HepG2 (cell line): ENCODE results near the gene SRP68. TPM values are rescaled to one million over a fixed set of nuclear protein-coding genes. Genes with fewer than 3 reads are reported as not detected.
A peak's percentile ranks its signal among the peaks of the same experiment; 100 is the strongest.

Experiments used
- AGO2 ChIP-seq: fragments of 200-400 bp; formaldehyde crosslinking; optimal IDR thresholded peaks from 2 replicates; pipeline ENCODE3; 2017; ENCODE audit warnings: mild to moderate bottlenecking, low read depth, low read length, moderate library complexity
- ARID2 ChIP-seq: sonication (generic); formaldehyde crosslinking; IDR thresholded peaks from 2 replicates; pipeline ENCODE4 v1.8.1; 2022; ENCODE audit warnings: mild to moderate bottlenecking, missing genetic modification reagents, borderline replicate concordance
- CBFB ChIP-seq: sonication (generic); formaldehyde crosslinking; IDR thresholded peaks from 2 replicates; pipeline ENCODE4 v1.4.0; 2020; ENCODE audit warnings: missing genetic modification reagents
- FOXA1 ChIP-seq, 2 experiments: fragments of 450-650 bp in 1 of 2; sonication (generic) in 1 of 2; formaldehyde crosslinking in 1 of 2; IDR thresholded peaks; 2 replicates each; pipeline versions ENCODE4 v1.4.0 to v1.6.1; 2016 to 2020; ENCODE audit warnings: missing genetic modification reagents in 1 of 2
- HES4 ChIP-seq: sonication (generic); formaldehyde crosslinking; IDR thresholded peaks from 2 replicates; pipeline ENCODE4 v1.9.0; 2021; ENCODE audit warnings: mild to moderate bottlenecking, missing genetic modification reagents, borderline replicate concordance
- HNF1A ChIP-seq, 2 experiments: sonication (generic) in 1 of 2; formaldehyde crosslinking in 1 of 2; IDR thresholded peaks; 2 replicates each; pipeline versions ENCODE4 v1.4.0 to v1.6.1; 2016 to 2020; ENCODE audit warnings: borderline replicate concordance in 1 of 2, low read depth in 1 of 2, mild to moderate bottlenecking in 1 of 2, missing genetic modification reagents in 1 of 2
- MED1 ChIP-seq: sonication (generic); formaldehyde crosslinking; IDR thresholded peaks from 2 replicates; pipeline ENCODE4 v1.4.0; 2020; ENCODE audit warnings: missing genetic modification reagents
- MYC ChIP-seq: sonication (generic); formaldehyde crosslinking; IDR thresholded peaks from 2 replicates; pipeline ENCODE4 v1.9.0; 2021; ENCODE audit warnings: missing genetic modification reagents, borderline replicate concordance
- RFX5 ChIP-seq: IDR thresholded peaks from 2 replicates; pipeline ENCODE4 v1.6.1; 2011; ENCODE audit warnings: low read depth, low read length, improper control_type of control experiment
- RXRA ChIP-seq: sonication (generic); formaldehyde crosslinking; IDR thresholded peaks from 2 replicates; pipeline ENCODE4 v1.5.1; 2020; ENCODE audit warnings: missing genetic modification reagents
- RXRB ChIP-seq: IDR thresholded peaks from 2 replicates; pipeline ENCODE4 v1.6.1; 2016; ENCODE audit warnings: borderline replicate concordance, missing genetic modification reagents, missing compliant biosample characterization
- ZC3H4 ChIP-seq: sonication (generic); formaldehyde crosslinking; IDR thresholded peaks from 2 replicates; pipeline ENCODE4 v1.4.0; 2020; ENCODE audit warnings: missing genetic modification reagents, borderline replicate concordance
- ZNF253 ChIP-seq: sonication (generic); formaldehyde crosslinking; IDR thresholded peaks from 2 replicates; pipeline ENCODE4 v1.8.0; 2022; ENCODE audit warnings: mild to moderate bottlenecking, missing genetic modification reagents, borderline replicate concordance
- ZNF891 ChIP-seq: sonication (generic); formaldehyde crosslinking; IDR thresholded peaks from 2 replicates; pipeline ENCODE4 v1.5.0; 2020; ENCODE audit warnings: mild to moderate bottlenecking, missing genetic modification reagents
- polyA plus RNA-seq, 8 experiments: library from polyadenylated mRNA; depleted of rRNA in 3 of 8; stranded (reverse) in 7 of 8; unstranded in 1 of 8; fragments of >200 nt; fragmentation: Illumina TruSeq in 4 of 8; extraction: Trizol in 4 of 8; gene quantifications; 2 replicates each; pipeline versions ENCODE4 v1.2.1 to v1.2.3, GENCODE V29; 2011 to 2016; ENCODE audit warnings: low read depth in 4 of 8, missing spikeins in 1 of 8, mixed read lengths in 1 of 8; ENCODE audit not compliant: insufficient read depth in 1 of 8
- total RNA-seq, 5 experiments: library from RNA; depleted of rRNA; stranded (reverse); fragments of >200 nt; fragmentation: Illumina TruSeq; extraction: Trizol; gene quantifications; 2 replicates each; pipeline ENCODE4 v1.2.3, GENCODE V29; 2016; ENCODE audit warnings: low read depth in 1 of 5
- TF ChIP-seq, protein P1 (sequence below): sonication (generic); formaldehyde crosslinking; IDR thresholded peaks from 2 replicates; pipeline ENCODE4 v1.5.0; 2020; ENCODE audit warnings: missing genetic modification reagents
- TF ChIP-seq, protein P2 (sequence below): sonication (generic); formaldehyde crosslinking; IDR thresholded peaks from 2 replicates; pipeline ENCODE4 v1.8.1; 2022; ENCODE audit warnings: mild to moderate bottlenecking, missing genetic modification reagents
- TF ChIP-seq, protein P3 (sequence below): sonication (generic); formaldehyde crosslinking; IDR thresholded peaks from 2 replicates; pipeline ENCODE4 v1.5.1; 2020; ENCODE audit warnings: missing genetic modification reagents, mild to moderate bottlenecking, borderline replicate concordance

SRP68 gene
- total and polyA plus RNA-seq, 2 of the 13 experiments (the other 11 are each of a cell fraction or from before 2014, with no cell fraction given) = 39.8 to 74.3 TPM

GRCh38 chr17:76103274-76104139, 31.2 kb upstream of the SRP68 start, which contains the start of gene EXOC7 (continued):
- TF ChIP-seq HNF1A (IDR thresholded peaks at IDR 0.05; ENCODE audit: low read depth) (0 out of 2 replicates have a peak, but pooled peaks have one; percentile 29), HNF1A (CRISPR knock-in tag; IDR thresholded peaks at IDR 0.05; ENCODE audit: borderline replicate concordance) (no peak), FOXA1 (IDR thresholded peaks at IDR 0.05) (no peak), FOXA1 (CRISPR knock-in tag; IDR thresholded peaks at IDR 0.05) (no peak; the same call in 1 of the 2 replicates), ZNF891 (CRISPR knock-in tag) (peak; percentile 68; the same call in 1 of the 2 replicates), ZC3H4 (CRISPR knock-in tag) (no peak), RXRB (CRISPR knock-in tag) (peak; percentile 22; the same call in 1 of the 2 replicates), CBFB (0 out of 2 replicates have a peak, but pooled peaks have one; percentile 0), AGO2 (no peak), HES4 (peak; percentile 34; the same call in 1 of the 2 replicates), MED1 (CRISPR knock-in tag) (no peak; the same call in 1 of the 2 replicates), RFX5 (no peak), MYC (CRISPR knock-in tag) (no peak; the same call in 1 of the 2 replicates), ARID2 (CRISPR knock-in tag) (no peak), ZNF253 (CRISPR knock-in tag) (peak; percentile 47; the same call in 1 of the 2 replicates), RXRA (CRISPR knock-in tag) (peak; percentile 56; the same call in 1 of the 2 replicates)
- TF ChIP-seq, protein P1, sequence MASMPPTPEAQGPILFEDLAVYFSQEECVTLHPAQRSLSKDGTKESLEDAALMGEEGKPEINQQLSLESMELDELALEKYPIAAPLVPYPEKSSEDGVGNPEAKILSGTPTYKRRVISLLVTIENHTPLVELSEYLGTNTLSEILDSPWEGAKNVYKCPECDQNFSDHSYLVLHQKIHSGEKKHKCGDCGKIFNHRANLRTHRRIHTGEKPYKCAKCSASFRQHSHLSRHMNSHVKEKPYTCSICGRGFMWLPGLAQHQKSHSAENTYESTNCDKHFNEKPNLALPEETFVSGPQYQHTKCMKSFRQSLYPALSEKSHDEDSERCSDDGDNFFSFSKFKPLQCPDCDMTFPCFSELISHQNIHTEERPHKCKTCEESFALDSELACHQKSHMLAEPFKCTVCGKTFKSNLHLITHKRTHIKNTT = no peak
- TF ChIP-seq, protein P2, sequence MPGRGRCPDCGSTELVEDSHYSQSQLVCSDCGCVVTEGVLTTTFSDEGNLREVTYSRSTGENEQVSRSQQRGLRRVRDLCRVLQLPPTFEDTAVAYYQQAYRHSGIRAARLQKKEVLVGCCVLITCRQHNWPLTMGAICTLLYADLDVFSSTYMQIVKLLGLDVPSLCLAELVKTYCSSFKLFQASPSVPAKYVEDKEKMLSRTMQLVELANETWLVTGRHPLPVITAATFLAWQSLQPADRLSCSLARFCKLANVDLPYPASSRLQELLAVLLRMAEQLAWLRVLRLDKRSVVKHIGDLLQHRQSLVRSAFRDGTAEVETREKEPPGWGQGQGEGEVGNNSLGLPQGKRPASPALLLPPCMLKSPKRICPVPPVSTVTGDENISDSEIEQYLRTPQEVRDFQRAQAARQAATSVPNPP (CRISPR knock-in tag) = no peak
- TF ChIP-seq, protein P3, sequence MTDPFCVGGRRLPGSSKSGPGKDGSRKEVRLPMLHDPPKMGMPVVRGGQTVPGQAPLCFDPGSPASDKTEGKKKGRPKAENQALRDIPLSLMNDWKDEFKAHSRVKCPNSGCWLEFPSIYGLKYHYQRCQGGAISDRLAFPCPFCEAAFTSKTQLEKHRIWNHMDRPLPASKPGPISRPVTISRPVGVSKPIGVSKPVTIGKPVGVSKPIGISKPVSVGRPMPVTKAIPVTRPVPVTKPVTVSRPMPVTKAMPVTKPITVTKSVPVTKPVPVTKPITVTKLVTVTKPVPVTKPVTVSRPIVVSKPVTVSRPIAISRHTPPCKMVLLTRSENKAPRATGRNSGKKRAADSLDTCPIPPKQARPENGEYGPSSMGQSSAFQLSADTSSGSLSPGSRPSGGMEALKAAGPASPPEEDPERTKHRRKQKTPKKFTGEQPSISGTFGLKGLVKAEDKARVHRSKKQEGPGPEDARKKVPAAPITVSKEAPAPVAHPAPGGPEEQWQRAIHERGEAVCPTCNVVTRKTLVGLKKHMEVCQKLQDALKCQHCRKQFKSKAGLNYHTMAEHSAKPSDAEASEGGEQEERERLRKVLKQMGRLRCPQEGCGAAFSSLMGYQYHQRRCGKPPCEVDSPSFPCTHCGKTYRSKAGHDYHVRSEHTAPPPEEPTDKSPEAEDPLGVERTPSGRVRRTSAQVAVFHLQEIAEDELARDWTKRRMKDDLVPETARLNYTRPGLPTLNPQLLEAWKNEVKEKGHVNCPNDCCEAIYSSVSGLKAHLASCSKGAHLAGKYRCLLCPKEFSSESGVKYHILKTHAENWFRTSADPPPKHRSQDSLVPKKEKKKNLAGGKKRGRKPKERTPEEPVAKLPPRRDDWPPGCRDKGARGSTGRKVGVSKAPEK = no peak
